MM.1S (cell line): ENCODE measurements around the gene CDC42EP2.

Source experiments
- CTCF ChIP-seq: fragments of 300-600 bp; sonication (generic); IDR thresholded peaks from 2 replicates; pipeline ENCODE4 v1.5.1; 2016; ENCODE audit warnings: antibody characterized with exemption, low read length, mixed read lengths
- EZH2 ChIP-seq: fragments of 300-600 bp; sonication (generic); optimal IDR thresholded peaks from 2 replicates; pipeline ENCODE3; 2017; ENCODE audit warnings: low read depth, mild to moderate bottlenecking, antibody characterized with exemption, low read length, mixed read lengths
- EZH2phosphoT487 ChIP-seq: fragments of 300-600 bp; sonication (generic); IDR thresholded peaks from 2 replicates; pipeline ENCODE4 v1.6.1; 2018; ENCODE audit warnings: antibody characterized with exemption, low read length

- no peak for TF ChIP-seq CTCF
- TF ChIP-seq EZH2: no peak
- TF ChIP-seq EZH2phosphoT487: no peak
Measured at GRCh38 chr11:65353376-65353775, 38.7 kb downstream of the CDC42EP2 start.
